ENCODE data around the gene SDK2.

- TF ChIP-seq, protein P1, sequence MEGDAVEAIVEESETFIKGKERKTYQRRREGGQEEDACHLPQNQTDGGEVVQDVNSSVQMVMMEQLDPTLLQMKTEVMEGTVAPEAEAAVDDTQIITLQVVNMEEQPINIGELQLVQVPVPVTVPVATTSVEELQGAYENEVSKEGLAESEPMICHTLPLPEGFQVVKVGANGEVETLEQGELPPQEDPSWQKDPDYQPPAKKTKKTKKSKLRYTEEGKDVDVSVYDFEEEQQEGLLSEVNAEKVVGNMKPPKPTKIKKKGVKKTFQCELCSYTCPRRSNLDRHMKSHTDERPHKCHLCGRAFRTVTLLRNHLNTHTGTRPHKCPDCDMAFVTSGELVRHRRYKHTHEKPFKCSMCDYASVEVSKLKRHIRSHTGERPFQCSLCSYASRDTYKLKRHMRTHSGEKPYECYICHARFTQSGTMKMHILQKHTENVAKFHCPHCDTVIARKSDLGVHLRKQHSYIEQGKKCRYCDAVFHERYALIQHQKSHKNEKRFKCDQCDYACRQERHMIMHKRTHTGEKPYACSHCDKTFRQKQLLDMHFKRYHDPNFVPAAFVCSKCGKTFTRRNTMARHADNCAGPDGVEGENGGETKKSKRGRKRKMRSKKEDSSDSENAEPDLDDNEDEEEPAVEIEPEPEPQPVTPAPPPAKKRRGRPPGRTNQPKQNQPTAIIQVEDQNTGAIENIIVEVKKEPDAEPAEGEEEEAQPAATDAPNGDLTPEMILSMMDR (IDR thresholded peaks at IDR 0.05; ENCODE audit: insufficient read depth, low read length), result no peak
- TF ChIP-seq POLR2AphosphoS5 (IDR thresholded peaks at IDR 0.05; ENCODE audit: low read depth) (no peak), SPI1 (IDR thresholded peaks at IDR 0.05; ENCODE audit: borderline replicate concordance, low read depth) (no peak), GABPA (IDR thresholded peaks at IDR 0.05; ENCODE audit: low read depth) (no peak)
- TF ChIP-seq, protein P2, sequence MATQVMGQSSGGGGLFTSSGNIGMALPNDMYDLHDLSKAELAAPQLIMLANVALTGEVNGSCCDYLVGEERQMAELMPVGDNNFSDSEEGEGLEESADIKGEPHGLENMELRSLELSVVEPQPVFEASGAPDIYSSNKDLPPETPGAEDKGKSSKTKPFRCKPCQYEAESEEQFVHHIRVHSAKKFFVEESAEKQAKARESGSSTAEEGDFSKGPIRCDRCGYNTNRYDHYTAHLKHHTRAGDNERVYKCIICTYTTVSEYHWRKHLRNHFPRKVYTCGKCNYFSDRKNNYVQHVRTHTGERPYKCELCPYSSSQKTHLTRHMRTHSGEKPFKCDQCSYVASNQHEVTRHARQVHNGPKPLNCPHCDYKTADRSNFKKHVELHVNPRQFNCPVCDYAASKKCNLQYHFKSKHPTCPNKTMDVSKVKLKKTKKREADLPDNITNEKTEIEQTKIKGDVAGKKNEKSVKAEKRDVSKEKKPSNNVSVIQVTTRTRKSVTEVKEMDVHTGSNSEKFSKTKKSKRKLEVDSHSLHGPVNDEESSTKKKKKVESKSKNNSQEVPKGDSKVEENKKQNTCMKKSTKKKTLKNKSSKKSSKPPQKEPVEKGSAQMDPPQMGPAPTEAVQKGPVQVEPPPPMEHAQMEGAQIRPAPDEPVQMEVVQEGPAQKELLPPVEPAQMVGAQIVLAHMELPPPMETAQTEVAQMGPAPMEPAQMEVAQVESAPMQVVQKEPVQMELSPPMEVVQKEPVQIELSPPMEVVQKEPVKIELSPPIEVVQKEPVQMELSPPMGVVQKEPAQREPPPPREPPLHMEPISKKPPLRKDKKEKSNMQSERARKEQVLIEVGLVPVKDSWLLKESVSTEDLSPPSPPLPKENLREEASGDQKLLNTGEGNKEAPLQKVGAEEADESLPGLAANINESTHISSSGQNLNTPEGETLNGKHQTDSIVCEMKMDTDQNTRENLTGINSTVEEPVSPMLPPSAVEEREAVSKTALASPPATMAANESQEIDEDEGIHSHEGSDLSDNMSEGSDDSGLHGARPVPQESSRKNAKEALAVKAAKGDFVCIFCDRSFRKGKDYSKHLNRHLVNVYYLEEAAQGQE (IDR thresholded peaks at IDR 0.05; ENCODE audit: insufficient replicate concordance, low read depth), result no peak
These were observed 284.2 kb downstream of the SDK2 start for GRCh38 chr17:73359987-73360410.
